GM18505 (cell line): ENCODE results near the gene SAP25.
A peak's percentile ranks its signal among the peaks of the same experiment; 100 is the strongest.
"Not testable (repeated sequence)": the region's sequence is repeated elsewhere in the genome, so short reads cannot be mapped to it uniquely, and the experiment has no call there.

Source experiments
- ATAC-seq: cut with Tn5 transposase; IDR thresholded peaks from one replicate; pipeline ENCODE4 v1.9.1; 2021; ENCODE audit not compliant: unreplicated experiment
- POLR2A ChIP-seq: IDR thresholded peaks from 4 replicates; pipeline ENCODE4 v1.6.1; 2011; ENCODE audit warnings: borderline replicate concordance; ENCODE audit not compliant: insufficient read depth, insufficient read length; ENCODE audit errors: extremely low read depth

Gene SAP25

GRCh38 chr7:100538654-100539435 is 34.9 kb downstream of the SAP25 start, which contains the start of gene AGFG2:
Gene AGFG2 (plus strand): TSS chr7:100539203. CDS start chr7:100539347, 144 bp downstream.
- peak; percentile 85 for TF ChIP-seq POLR2A
- peak; percentile 92 for ATAC-seq

DNA sequence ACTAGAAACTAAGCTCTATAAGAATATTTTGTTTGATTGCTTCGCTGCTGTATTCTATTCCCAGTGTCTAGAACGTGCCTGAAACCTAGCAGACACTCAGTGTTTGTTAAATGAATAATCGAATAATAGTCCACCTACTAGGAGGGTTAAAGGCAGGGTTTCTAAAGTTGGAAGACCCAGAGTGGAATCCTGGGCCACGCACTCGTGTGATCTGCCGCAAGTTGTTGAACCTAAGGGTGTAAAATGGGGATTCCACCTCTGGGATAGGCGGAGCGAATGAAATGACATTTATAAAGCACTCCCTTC is 35.4 kb downstream of the SAP25 start:
- no peak for TF ChIP-seq POLR2A

GRCh38 chr7:100536695-100537094 is 37.0 kb downstream of the SAP25 start:
- not testable (repeated sequence) for ATAC-seq

More for the DNA sequence above, 35.4 kb downstream of the SAP25 start:
- no peak for ATAC-seq

DNA sequence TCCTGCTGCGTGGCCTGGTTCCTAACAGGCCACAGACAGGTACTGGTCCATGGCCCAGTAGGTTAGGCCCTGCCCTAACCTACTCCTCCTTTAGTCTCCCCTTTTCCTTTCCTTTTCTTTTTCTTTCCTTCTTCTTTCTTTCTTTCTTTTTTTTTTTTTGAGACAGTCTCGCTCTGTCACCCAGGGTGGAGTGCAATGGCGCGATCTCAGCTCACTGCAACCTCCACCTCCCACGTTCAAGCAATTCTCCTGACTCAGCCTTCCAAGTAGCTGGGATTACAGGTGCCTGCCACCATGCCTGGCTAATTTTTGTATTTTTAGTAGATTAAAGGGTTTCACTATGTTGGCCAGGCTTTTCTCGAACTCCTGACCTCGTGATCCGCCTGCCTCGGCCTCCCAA is 37.7 kb downstream of the SAP25 start:
- not testable (repeated sequence) for ATAC-seq

GRCh38 chr7:100532165-100533022 is 41.3 kb downstream of the SAP25 start:
- TF ChIP-seq POLR2A: no peak
- no peak for ATAC-seq

DNA sequence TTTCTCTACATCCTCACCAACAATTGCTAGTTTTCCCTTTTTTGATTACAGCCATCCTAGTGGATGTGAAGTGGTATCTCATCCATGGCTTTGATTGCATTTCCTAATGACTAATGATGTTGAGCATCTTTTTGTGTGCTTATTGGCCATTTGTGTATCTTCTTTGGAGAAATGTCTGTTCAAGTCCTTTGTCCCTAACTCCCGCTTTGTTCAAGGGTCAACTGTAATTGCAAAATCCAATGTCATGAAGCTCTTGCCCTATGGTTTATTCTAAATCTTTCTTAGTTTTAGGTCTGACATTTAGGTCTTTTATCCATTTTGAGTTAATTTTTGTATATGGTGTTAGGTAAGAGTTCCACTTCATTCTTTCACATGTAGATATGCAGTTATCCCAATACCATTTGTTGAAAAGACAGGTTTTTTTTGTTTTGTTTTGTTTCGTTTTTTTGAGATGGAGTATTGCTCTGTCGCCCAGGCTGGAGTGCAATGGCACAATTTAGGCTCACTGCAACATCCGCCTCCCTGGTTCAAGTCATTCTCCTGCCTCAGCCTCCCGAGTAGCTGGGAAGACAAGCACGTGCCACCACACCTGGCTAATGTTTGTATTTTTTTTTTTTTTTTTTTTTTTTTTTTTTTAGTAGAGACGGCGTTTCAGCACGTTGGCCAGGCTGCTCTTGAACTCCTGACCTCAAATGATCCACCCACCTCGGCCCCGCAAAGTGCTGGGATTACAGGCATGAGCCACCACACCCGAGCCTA is 45.4 kb downstream of the SAP25 start:
- ATAC-seq: not testable (repeated sequence)

- not testable (repeated sequence) for ATAC-seq
These were observed 50.5 kb downstream of the SAP25 start for GRCh38 chr7:100523192-100523591.
